Measurements from ENCODE around the gene MAP3K14. TPM values are rescaled to one million over a fixed set of nuclear protein-coding genes. Genes with fewer than 3 reads are reported as not detected.

The MAP3K14 gene
- total and polyA plus RNA-seq, 10 of the 15 experiments (the other 5 are each of a cell fraction or from before 2014, with no cell fraction given): 2.1 to 33.3 (median 19.7) TPM

GRCh38 chr17:45314741-45315647 lies 1.8 kb downstream of the MAP3K14 start (continued):
- TF ChIP-seq POLR2AphosphoS2 (IDR thresholded peaks at IDR 0.05; ENCODE audit: low read depth, low read length) (peak; percentile 73), SMAD5 (IDR thresholded peaks at IDR 0.05; ENCODE audit: low read depth) (no peak), DPF2 (IDR thresholded peaks at IDR 0.05) (no peak), EP300 (IDR thresholded peaks at IDR 0.05; ENCODE audit: borderline replicate concordance in 1 of 2, control insufficient read depth in 1 of 2, low read depth in 2 of 2, low read length in 2 of 2) (peak; percentile 46 to 51; a peak in 2 of 4 replicates), ELK1 (IDR thresholded peaks at IDR 0.05; ENCODE audit: low read depth, low read length) (no peak), HSF1 (IDR thresholded peaks at IDR 0.05; ENCODE audit: low read depth, low read length) (no peak), PAX5 (IDR thresholded peaks at IDR 0.05; ENCODE audit: borderline replicate concordance, low read depth, low read length) (no peak), ZNF384 (IDR thresholded peaks at IDR 0.05; ENCODE audit: borderline replicate concordance, low read depth, low read length) (peak; percentile 95), PML (IDR thresholded peaks at IDR 0.05; ENCODE audit: low read length) (no peak; the same call in 1 of the 2 replicates), RB1 (IDR thresholded peaks at IDR 0.05; ENCODE audit: borderline replicate concordance) (no peak), IKZF2 (IDR thresholded peaks at IDR 0.05) (peak in 1 of 2 experiments; percentile 49; a peak in 3 of 4 replicates), MXI1 (IDR thresholded peaks at IDR 0.05; ENCODE audit: low read depth, low read length) (no peak), TCF3 (IDR thresholded peaks at IDR 0.05; ENCODE audit: borderline replicate concordance, insufficient read depth, low read depth, low read length) (no peak), EZH2 (IDR thresholded peaks at IDR 0.05; ENCODE audit: borderline replicate concordance, control insufficient read depth, low read depth, low read length) (no peak), NFYB (IDR thresholded peaks at IDR 0.05; ENCODE audit: insufficient read depth, low read depth, low read length) (0 out of 2 replicates have a peak, but pooled peaks have one; percentile 29), RELB (IDR thresholded peaks at IDR 0.05; ENCODE audit: low read depth) (peak; percentile 63; the same call in 1 of the 2 replicates), SPI1 (IDR thresholded peaks at IDR 0.05; ENCODE audit: borderline replicate concordance, insufficient read depth, low read depth, low read length) (peak; percentile 17; the same call in 1 of the 2 replicates), FOXK2 (IDR thresholded peaks at IDR 0.05) (no peak)
- TF ChIP-seq, protein P1, sequence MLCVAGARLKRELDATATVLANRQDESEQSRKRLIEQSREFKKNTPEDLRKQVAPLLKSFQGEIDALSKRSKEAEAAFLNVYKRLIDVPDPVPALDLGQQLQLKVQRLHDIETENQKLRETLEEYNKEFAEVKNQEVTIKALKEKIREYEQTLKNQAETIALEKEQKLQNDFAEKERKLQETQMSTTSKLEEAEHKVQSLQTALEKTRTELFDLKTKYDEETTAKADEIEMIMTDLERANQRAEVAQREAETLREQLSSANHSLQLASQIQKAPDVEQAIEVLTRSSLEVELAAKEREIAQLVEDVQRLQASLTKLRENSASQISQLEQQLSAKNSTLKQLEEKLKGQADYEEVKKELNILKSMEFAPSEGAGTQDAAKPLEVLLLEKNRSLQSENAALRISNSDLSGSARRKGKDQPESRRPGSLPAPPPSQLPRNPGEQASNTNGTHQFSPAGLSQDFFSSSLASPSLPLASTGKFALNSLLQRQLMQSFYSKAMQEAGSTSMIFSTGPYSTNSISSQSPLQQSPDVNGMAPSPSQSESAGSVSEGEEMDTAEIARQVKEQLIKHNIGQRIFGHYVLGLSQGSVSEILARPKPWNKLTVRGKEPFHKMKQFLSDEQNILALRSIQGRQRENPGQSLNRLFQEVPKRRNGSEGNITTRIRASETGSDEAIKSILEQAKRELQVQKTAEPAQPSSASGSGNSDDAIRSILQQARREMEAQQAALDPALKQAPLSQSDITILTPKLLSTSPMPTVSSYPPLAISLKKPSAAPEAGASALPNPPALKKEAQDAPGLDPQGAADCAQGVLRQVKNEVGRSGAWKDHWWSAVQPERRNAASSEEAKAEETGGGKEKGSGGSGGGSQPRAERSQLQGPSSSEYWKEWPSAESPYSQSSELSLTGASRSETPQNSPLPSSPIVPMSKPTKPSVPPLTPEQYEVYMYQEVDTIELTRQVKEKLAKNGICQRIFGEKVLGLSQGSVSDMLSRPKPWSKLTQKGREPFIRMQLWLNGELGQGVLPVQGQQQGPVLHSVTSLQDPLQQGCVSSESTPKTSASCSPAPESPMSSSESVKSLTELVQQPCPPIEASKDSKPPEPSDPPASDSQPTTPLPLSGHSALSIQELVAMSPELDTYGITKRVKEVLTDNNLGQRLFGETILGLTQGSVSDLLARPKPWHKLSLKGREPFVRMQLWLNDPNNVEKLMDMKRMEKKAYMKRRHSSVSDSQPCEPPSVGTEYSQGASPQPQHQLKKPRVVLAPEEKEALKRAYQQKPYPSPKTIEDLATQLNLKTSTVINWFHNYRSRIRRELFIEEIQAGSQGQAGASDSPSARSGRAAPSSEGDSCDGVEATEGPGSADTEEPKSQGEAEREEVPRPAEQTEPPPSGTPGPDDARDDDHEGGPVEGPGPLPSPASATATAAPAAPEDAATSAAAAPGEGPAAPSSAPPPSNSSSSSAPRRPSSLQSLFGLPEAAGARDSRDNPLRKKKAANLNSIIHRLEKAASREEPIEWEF (IDR thresholded peaks at IDR 0.05; ENCODE audit: insufficient replicate concordance, low read depth, low read length): no peak

Measured in GM12878 (cell line).